K562 (cell line): Measurements from ENCODE around the gene ERFL. TPM values are rescaled to one million over a fixed set of nuclear protein-coding genes. Genes with fewer than 3 reads are reported as not detected.

ENCODE experiments used
- GATAD2A ChIP-seq: fragments of 450-650 bp; IDR thresholded peaks from 2 replicates; pipeline ENCODE4 v1.6.1; 2017
- GTF2E2 ChIP-seq: fragments of 200-800 bp; sonication (Bioruptor generic); IDR thresholded peaks from 2 replicates; pipeline ENCODE4 v1.6.1; 2016; ENCODE audit warnings: missing genetic modification characterization, missing compliant biosample characterization
- HDAC1 ChIP-seq, 2 experiments: fragments of 450-650 bp; IDR thresholded peaks; 2 replicates each; pipeline ENCODE4 v1.6.1; 2016 to 2017; ENCODE audit warnings: inconsistent platforms in 1 of 2, mild to moderate bottlenecking in 1 of 2, moderate library complexity in 1 of 2
- HNRNPUL1 ChIP-seq: fragments of 200-400 bp; formaldehyde crosslinking; IDR thresholded peaks from 2 replicates; pipeline ENCODE4 v1.6.1; 2017; ENCODE audit warnings: low read length
- MAZ ChIP-seq, 2 experiments: fragments of 450-650 bp in 1 of 2; sonication (generic) in 1 of 2; formaldehyde crosslinking; IDR thresholded peaks in 1 of 2; conservative IDR thresholded peaks in 1 of 2; 2 replicates each; pipeline versions ENCODE4 v1.4.0 to v1.5.0; 2020; ENCODE audit warnings: mild to moderate bottlenecking in 1 of 2, missing genetic modification reagents in 1 of 2
- RBBP5 ChIP-seq: fragments of 200-600 bp; sonication (generic); IDR thresholded peaks from 2 replicates; pipeline ENCODE4 v1.6.1; 2012; ENCODE audit warnings: borderline replicate concordance, mild to moderate bottlenecking, low read length, control low read depth, inconsistent platforms; ENCODE audit not compliant: insufficient read depth, poor library complexity, severe bottlenecking
- SAP30 ChIP-seq: fragments of 200-600 bp; sonication (generic); IDR thresholded peaks from 2 replicates; pipeline ENCODE4 v1.6.1; 2012; ENCODE audit warnings: borderline replicate concordance, low read depth, mild to moderate bottlenecking, moderate library complexity, low read length, control low read depth, inconsistent platforms; ENCODE audit not compliant: insufficient read depth, poor library complexity, severe bottlenecking
- SMAD1 ChIP-seq: fragments of 150-350 bp; IDR thresholded peaks from 2 replicates; pipeline ENCODE4 v1.6.1; 2014; ENCODE audit warnings: low read length, low read depth; ENCODE audit not compliant: partially characterized antibody
- SMC3 ChIP-seq: conservative IDR thresholded peaks from 2 replicates; pipeline ENCODE4 v1.6.1; 2011; ENCODE audit warnings: low read depth, low read length, improper control_type of control experiment; ENCODE audit not compliant: insufficient read depth
- STAG1 ChIP-seq: sonication (generic); formaldehyde crosslinking; IDR thresholded peaks from 2 replicates; pipeline ENCODE4 v1.5.0; 2020; ENCODE audit warnings: missing genetic modification reagents, borderline replicate concordance
- TOE1 ChIP-seq, 2 experiments: fragments of 450-650 bp in 1 of 2; sonication (generic) in 1 of 2; formaldehyde crosslinking in 1 of 2; IDR thresholded peaks; 2 replicates each; pipeline versions ENCODE4 v1.7.1 to v1.8.0; 2016 to 2022; ENCODE audit warnings: borderline replicate concordance in 2 of 2, mild to moderate bottlenecking in 2 of 2, antibody characterized with exemption in 1 of 2, inconsistent platforms in 1 of 2, low read depth in 1 of 2, missing genetic modification reagents in 1 of 2, moderate library complexity in 1 of 2
- VEZF1 ChIP-seq: fragments of 200-800 bp; sonication (Bioruptor generic); IDR thresholded peaks from 2 replicates; pipeline ENCODE4 v1.6.1; 2017; ENCODE audit warnings: missing genetic modification characterization, missing compliant biosample characterization
- ZNF511 ChIP-seq: sonication (generic); formaldehyde crosslinking; IDR thresholded peaks from 2 replicates; pipeline ENCODE4 v1.8.0; 2022; ENCODE audit warnings: mild to moderate bottlenecking, missing genetic modification reagents
- ZNF740 ChIP-seq, 3 experiments: fragments of 200-800 bp in 1 of 3; sonication (Bioruptor generic) in 1 of 3; sonication (generic) in 1 of 3; formaldehyde crosslinking in 1 of 3; IDR thresholded peaks; 2 replicates each; pipeline versions ENCODE4 v1.6.1 to v1.8.0; 2016 to 2022; ENCODE audit warnings: mild to moderate bottlenecking in 2 of 3, missing compliant biosample characterization in 2 of 3, missing genetic modification characterization in 2 of 3, missing genetic modification reagents in 1 of 3
- polyA plus RNA-seq, 8 experiments: library from polyadenylated mRNA; depleted of rRNA in 4 of 8; stranded (reverse) in 5 of 8; unstranded in 3 of 8; fragments of >200 nt; fragmentation: Nextera tagmentation in 2 of 8; fragmentation: Illumina TruSeq in 1 of 8; extraction: Ambion mirVana in 2 of 8; extraction: Trizol in 1 of 8; gene quantifications; 2 replicates each; pipeline versions ENCODE4 v1.2.1 to v1.2.3, GENCODE V29; 2011 to 2014; ENCODE audit warnings: inconsistent platforms in 1 of 8, missing spikeins in 1 of 8
- total RNA-seq, 7 experiments: library from RNA; depleted of rRNA in 6 of 7; stranded (reverse); fragments of >200 nt in 6 of 7; fragmentation: Illumina TruSeq in 2 of 7; extraction: Trizol in 2 of 7; gene quantifications; 2 replicates each; pipeline versions ENCODE4 v1.2.1 to v1.2.3, GENCODE V29; 2011 to 2021; ENCODE audit warnings: low replicate concordance in 1 of 7

Gene ERFL
- total and polyA plus RNA-seq, 9 of the 15 experiments (the other 6 are each of a cell fraction or from before 2014, with no cell fraction given): 0.07 to 0.75 (median 0.32) TPM; not detected in 4

GRCh38 chr19:41958367-41959055 lies 30.3 kb upstream of the ERFL start (continued):
- TF ChIP-seq HDAC1 (IDR thresholded peaks at IDR 0.05) (0 out of 4 replicates have a peak, but pooled peaks of 1 of the 2 experiments have one; percentile 8), GATAD2A (no peak; the same call in 1 of the 2 replicates), MAZ (CRISPR knock-in tag; conservative IDR thresholded peaks at IDR 0.05 in 1 of 2, IDR thresholded peaks at IDR 0.05 in 1 of 2) (peak in 1 of 2 experiments; percentile 23; a peak in 2 of 4 replicates), VEZF1 (no peak), RBBP5 (peak; percentile 20), TOE1 (IDR thresholded peaks at IDR 0.05; ENCODE audit: borderline replicate concordance) (0 out of 2 replicates have a peak, but pooled peaks have one; percentile 12), TOE1 (CRISPR knock-in tag; IDR thresholded peaks at IDR 0.05; ENCODE audit: borderline replicate concordance, low read depth) (no peak), ZNF740 (CRISPR knock-in tag; IDR thresholded peaks at IDR 0.05) (0 out of 2 replicates have a peak, but pooled peaks have one; percentile 56), ZNF740 (tag; IDR thresholded peaks at IDR 0.05) (no peak), ZNF511 (0 out of 2 replicates have a peak, but pooled peaks have one; percentile 21), STAG1 (peak; percentile 31; the same call in 1 of the 2 replicates), SMC3 (no peak), GTF2E2 (tag) (no peak), SMAD1 (peak; percentile 46), HNRNPUL1 (no peak), SAP30 (peak; percentile 36)
